ENCODE data around the gene SLC38A11.

GRCh38 chr2:164952057-164952702 lies 3.1 kb downstream of the SLC38A11 start:
- no peak for TF ChIP-seq CTCF (IDR thresholded peaks at IDR 0.05)
- TF ChIP-seq POLR2AphosphoS5 (IDR thresholded peaks at IDR 0.05) = no peak
- TF ChIP-seq POLR2A (IDR thresholded peaks at IDR 0.05) = no peak
- no peak for TF ChIP-seq EP300 (IDR thresholded peaks at IDR 0.05)
